GM19099 (cell line): ENCODE data around the gene NHSL1.

Source experiments
- POLR2A ChIP-seq: IDR thresholded peaks from 3 replicates; pipeline ENCODE4 v1.6.1; 2011; ENCODE audit warnings: low read depth; ENCODE audit not compliant: insufficient read length; ENCODE audit errors: extremely low read depth

Gene NHSL1

DNA sequence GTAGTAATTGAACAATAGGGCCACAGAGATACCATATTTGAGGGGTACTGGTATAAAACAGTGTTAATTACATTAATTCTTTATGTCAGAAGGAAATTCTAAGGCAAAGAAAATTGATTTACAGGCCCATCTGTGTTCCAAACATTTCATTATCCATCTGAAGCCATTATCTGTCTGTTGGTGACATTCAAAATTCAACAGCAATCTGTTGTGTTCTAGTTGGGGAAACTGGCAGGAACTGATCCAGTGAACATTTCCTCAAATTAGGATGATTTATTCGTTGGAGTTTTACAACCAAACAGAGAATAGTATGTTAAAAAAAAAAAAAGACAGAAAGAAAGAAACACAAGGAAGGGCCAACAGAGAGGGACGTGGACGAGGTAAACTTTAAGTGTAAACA, 65.2 kb downstream of the NHSL1 start:
- no peak for TF ChIP-seq POLR2A

DNA sequence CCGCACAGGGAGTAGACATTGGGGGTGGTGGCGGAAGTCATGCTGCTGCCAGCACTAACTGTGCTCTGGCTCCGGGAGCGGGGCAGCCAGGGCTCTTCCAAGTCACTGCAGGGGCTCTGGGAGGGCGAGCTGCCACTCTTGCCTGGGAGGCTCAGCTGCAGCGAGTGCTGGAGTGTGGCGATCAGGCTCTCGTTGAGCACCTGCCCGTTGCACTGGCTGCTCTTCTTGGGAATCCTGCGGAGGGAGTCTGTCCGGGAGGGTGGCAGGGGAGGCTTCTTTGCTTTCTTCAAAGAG, 67.3 kb downstream of the NHSL1 start:
- TF ChIP-seq POLR2A, result no peak

DNA sequence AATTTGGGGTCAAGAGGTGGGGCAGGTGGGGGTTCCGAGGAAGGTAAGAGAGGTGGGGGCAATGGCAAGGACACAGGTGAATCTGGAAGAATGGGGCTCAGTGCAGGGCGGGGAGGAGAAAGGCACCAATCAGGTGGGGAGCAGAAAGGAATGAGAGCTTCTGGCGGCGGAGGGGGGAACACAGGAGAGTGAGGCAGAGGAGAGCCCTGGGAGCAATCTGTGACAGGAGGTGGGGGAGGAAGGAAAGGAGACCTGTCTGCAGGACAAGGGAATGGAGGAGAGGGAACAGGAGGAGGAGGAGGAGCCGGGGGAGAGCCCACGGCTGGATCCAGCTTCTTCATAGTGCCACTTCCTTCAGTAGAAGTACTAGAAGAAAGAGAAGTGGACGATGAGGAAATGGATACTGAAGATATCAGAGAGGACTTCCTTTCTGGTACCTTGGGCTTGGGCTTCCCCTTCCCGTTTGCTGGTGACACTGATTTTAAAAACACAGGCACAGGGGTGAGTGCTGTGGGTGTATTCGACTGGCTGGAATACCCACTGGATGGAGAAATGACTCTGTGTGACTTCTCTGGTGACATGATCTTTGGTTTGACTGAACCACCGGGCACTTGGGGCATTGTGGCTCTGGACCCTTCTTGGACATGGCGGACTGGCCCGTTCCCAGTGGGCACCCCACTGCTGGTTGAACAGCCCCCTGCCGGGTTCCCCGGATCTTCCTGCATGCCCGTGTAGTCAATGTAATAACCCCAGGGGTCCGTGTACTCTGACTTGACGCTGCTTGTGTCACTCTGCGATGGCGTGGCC, 67.8 kb downstream of the NHSL1 start:
- no peak for TF ChIP-seq POLR2A

DNA sequence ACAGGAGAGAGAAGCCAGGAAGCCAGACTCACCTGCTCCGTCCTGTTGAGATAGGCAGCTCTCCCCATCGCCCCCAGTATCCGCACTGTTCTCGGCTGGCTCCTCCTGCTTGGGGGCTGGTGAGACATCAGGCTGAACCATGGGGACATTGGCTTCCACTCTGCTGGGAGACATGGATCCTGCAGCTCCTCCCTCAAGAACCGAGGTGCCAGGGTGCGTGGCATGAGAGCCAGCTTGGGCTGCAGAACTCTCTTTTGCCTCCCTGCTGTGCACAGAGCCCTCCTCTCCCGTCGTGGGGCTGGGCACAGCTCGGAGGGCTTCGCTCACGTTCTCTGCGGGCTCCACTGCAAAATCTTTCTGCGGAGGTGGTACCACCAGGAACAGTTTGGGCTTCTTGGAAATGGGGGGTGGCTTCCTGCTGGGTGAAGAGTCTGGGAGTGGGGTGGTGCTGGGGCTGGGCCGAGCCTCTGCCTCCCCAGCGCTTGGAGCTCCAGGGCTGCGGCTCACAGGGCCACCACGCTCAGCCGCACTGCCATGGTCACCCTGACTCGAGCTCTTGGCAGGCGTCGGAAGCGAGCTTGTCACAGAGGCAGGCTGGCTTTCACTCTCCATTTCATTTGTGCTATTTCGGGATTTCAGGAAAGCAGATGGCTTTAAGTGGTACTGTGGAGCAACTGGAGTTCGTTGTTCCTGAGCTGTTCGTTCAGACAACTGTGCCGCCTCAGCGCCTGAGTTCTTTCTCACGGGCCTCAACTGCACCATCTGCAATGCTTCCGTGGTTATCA, 68.7 kb downstream of the NHSL1 start:
- TF ChIP-seq POLR2A, result no peak

DNA sequence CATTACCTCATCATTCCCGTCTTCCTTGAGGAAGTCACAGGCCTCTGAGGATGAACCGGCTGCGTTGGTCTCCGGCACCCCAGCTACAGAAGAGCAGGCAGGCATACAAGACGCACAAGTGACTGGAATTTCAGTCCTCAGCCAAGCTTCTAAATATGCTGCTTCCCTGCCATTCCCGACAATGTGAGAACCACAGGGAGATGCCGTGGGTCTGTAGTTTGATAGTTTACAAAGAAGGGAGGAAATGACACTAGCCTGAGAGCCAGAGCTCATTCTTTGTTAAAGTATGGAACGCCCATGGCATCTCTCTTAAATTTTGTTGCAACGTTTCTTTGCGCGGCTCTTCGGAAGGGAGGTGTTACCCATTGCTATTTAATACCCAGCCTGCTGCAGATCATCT, 69.5 kb downstream of the NHSL1 start:
- TF ChIP-seq POLR2A, result no peak

DNA sequence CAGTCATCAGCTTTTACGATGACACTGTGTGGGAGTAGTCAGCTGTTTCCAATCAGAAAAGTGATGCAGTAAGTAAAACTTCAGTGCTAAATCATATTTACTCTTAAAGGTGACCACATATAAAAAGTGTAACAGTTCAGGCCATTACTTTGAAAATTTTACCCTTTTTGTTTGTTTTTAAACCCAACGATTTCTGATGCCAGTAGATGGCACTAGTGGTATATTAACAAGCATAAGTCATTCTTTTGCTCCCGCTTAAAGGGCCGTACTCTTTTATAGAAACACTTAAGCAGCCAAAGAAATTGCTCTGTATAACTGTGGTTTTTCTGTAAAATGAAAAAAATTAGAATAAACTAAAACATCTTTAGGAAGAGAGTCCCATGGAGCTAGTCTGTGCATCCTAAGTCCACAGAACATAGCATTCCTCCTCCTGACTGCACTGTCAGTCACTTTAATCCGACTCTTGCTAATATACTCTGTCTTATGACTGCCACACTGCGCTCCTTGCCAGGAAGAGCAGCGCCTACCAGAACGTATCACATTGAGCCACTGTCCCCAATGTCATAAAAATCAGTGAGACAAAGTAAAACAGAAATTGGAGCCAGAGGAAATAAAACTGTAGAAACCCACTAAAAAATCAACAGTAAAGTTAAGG, 70.2 kb downstream of the NHSL1 start:
- no peak for TF ChIP-seq POLR2A

DNA sequence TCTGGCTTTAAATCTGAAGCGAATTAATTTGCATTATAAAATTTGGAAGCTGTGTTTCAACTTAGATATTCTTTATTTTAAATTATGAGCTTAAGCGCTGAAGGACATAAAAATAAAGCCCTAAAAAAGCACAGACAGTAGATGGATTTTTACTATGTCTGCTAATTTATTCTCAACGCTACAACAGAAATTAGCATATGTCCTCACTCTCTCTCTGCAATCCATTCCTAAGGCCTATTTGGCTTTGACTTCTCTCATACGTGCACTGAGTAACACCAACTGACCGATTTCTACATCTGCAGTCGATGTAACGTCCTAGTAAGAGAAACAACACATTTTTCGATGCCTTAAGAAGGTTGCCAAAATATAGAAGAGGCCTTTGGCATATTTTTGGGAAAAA, 71.6 kb downstream of the NHSL1 start:
- no peak for TF ChIP-seq POLR2A

DNA sequence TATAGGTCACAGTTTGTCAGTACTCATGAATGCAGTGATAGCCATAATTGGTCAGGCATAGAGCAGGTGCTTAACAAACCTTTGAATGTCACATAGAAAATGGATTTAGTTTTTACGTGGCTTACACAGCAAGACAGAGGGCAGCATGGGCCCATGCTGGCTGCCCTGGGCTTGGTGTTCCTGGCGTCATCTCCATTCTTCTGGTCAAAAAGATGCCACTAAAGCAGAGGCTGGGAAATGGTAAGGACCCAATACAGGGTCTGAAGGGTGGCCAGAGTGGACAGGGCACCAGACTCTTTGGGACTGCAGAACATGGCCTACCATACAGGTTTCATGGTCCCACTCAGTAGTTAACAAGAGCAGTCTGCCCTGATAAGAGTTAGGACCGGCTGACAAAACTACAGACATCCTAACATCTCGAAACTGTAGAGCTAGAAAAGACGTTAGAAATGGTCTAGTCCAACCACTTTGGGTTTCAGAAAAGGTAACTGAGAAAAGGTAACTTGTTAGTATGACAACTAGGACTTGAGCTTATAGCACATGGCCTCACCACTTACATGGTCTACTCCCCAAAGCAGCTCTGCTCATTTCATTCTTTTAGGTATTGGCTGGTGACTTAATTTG, 72.7 kb downstream of the NHSL1 start:
- no peak for TF ChIP-seq POLR2A

DNA sequence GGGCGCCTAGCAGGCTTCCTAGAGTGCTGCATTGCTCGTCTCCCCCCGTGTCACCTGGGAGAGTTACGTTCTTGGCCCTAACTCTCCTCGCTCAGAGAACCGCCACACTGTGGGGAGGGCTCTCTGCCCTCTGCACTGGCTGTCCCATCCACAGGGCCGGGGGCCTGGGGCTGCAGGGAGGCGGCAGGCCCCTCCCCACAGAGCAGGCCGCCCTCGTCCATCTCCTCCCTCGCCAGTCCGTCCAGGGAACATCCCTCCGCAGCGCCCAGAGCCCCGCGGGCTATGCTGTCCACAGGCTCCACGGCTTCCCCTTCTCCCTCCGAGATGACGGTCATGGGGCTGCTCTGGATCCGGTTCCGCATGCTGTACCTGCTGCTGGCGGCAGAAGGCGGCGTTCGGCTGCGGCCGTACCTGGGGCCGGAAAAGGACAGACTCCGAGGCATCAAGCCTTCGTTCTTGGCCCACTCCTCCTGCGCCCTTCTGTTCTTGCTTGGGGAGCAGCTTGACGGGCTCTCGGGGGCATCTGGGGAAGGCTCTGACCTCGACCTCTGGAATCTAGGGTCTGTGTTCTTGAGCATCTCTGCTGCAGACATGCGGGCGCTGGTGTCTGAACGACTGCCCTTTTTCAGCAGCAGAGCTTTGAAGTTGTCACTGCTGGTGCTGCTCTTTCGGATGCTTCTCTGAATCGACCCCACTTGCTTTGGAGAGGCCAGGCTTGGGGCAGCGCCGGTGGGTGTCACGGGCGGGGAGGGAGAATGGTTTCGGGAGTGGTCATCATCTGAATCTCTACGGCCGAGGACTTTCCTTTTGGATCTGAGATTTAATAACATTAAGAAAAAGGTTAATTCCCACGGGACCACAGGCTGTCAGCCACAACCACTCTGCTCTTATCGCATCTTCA, 75.0 kb downstream of the NHSL1 start:
- TF ChIP-seq POLR2A, result no peak

DNA sequence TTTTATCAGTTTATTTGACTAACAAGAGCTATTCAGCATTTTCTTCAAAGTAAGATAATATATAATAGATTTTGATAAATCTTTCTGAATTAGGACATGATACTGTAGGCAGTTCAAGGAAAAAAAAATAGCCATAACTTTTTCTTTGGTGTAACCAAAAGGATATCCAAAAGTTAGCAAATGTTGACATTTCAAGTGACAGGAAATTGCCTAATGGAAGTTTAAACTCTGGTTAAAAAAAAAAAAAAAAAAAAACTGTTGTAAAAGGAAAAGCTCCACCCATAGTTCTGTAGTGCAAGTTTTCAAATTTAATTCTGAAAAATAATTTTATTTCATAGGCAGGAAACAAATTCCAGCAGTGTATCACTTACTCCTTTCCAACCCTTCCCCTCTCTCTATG, 76.4 kb downstream of the NHSL1 start:
- TF ChIP-seq POLR2A, result no peak

DNA sequence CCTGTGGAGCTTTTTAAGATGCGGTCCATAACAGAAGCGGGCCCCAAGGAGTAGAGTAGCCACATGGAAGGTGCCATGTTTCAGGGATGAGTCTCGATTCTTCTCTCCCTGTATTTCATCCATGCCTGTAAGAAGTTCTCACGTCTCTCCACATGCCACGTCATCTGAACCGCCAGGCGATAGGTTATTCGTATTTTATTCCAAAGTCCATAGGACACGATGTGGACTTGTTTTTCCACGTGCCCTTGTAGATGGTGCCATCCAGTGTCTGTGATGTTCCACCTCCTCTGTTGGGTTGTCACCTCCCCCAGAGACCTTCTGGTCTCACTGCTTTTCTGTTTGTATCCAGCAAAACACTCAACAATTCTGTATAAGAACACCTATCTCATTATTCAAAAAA, 77.7 kb downstream of the NHSL1 start:
- no peak for TF ChIP-seq POLR2A

DNA sequence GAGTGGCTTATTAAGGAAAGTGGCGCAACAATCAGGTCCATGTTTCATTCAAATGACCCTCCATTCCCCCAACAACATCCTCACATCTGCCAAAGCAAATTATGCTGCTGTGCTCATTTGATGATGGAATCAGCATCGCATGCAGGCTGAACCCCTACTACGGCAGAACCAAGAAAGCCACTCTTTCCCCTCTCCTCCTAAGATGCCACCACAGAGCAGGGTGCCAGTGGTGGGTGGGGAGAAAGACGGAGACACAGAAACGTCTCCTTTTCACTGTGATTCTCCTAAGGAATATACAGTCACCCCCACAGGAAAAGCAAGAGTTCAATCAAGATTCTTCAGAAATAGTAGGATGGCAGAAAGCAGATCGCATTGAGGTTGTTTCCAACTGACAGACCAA, 78.2 kb downstream of the NHSL1 start:
- no peak for TF ChIP-seq POLR2A

DNA sequence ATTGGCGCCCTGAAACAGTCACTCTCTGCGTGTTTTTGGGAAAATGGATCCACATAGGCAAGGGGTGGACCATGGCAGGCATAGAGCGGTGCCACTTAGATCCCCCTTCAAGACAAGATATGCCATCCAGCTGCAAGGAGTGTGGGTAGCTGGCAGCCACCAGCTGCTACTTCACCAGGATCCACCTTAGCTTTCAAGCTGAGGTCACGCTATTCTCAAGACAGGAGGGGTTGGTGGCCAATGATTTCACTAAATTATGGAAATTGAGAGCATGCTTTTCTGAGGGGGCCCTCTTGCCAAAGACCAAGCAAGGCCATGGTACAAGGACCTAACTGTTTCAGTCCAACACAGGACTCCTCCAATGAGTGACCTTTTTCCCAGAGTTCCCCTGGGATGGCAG, 78.9 kb downstream of the NHSL1 start:
- no peak for TF ChIP-seq POLR2A

DNA sequence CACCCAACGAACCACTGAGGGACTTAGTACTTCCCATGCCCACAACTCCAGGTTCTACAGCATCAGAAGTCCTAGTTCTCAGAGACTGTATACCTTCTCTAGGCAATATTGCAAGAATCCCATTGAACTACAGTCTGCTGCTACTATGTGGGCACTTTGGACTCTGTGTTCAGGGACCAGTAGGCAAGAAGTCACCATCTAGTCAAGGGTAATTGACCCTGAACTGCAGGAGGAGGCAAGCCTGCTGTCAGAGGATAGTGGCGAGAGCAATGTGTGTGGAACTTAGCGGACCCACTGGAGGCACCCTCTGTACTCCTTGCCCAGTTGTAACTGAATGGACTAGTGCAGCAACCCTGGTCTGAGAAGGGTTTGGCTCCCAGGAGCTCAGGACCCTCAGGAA, 79.5 kb downstream of the NHSL1 start:
- TF ChIP-seq POLR2A, result no peak

DNA sequence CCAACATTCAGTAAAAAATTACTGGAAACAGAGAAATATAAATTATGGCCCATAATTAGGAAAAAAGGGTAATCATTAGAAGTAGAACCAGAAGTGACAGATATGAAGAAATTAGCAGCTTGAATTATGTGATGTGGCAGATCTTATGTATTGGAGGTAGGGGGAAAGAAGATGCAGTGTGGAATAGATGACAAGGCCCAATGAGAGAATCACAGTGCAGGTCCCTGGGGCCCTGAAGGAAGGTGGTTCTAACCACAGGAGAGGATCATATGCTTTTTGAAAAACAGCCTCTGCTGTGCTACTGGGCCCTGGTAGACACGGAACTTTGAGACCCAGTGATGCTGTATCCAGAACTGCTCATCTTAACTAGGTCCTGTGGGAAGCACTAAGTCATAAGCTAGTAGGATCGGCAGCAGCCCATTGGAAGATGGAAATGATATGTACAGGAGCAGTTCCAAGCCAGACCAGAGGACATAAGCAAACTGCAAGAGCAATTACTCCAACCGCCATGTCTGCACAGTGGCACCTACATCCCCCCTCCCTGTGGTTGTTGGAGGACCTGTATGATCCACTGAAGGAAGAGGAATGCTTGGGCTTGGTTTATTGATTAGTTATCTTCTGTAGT, 81.1 kb downstream of the NHSL1 start:
- TF ChIP-seq POLR2A, result no peak
